Omental fat pad (tissue), 4 donors: ENCODE results near the gene KATNB1. TPM values are rescaled to one million over a fixed set of nuclear protein-coding genes. Genes with fewer than 3 reads are reported as not detected.
A peak's percentile ranks its signal among the peaks of the same experiment; 100 is the strongest.

ENCODE experiments used
- ATAC-seq: fragments of 150-250 bp; one replicate; pipeline ENCODE4 v1.9.1; 2016; ENCODE audit warnings: mild to moderate bottlenecking, moderate library complexity; ENCODE audit not compliant: low FRiP score
- DNase-seq: peaks from one replicate; pipeline ENCODE4 v3.0.0-alpha.2; 2019; ENCODE audit warnings: low spot score
- CTCF ChIP-seq, 3 donors: fragments of 450-650 bp; IDR thresholded peaks; one replicate each; pipeline ENCODE4 v1.5.1; 2016 to 2017; ENCODE audit warnings: antibody characterized with exemption in 3 of 3, mild to moderate bottlenecking in 3 of 3, moderate library complexity in 2 of 3
- total RNA-seq, 4 donors: library from RNA; depleted of rRNA; stranded (reverse); fragments of >200 nt; gene quantifications; one replicate each; pipeline ENCODE4 v1.1.0, GENCODE V29; 2016

KATNB1 gene
- total RNA-seq, 4 donors from 2014 or later, result 8.7 to 23.5 (median 14.1) TPM

DNA sequence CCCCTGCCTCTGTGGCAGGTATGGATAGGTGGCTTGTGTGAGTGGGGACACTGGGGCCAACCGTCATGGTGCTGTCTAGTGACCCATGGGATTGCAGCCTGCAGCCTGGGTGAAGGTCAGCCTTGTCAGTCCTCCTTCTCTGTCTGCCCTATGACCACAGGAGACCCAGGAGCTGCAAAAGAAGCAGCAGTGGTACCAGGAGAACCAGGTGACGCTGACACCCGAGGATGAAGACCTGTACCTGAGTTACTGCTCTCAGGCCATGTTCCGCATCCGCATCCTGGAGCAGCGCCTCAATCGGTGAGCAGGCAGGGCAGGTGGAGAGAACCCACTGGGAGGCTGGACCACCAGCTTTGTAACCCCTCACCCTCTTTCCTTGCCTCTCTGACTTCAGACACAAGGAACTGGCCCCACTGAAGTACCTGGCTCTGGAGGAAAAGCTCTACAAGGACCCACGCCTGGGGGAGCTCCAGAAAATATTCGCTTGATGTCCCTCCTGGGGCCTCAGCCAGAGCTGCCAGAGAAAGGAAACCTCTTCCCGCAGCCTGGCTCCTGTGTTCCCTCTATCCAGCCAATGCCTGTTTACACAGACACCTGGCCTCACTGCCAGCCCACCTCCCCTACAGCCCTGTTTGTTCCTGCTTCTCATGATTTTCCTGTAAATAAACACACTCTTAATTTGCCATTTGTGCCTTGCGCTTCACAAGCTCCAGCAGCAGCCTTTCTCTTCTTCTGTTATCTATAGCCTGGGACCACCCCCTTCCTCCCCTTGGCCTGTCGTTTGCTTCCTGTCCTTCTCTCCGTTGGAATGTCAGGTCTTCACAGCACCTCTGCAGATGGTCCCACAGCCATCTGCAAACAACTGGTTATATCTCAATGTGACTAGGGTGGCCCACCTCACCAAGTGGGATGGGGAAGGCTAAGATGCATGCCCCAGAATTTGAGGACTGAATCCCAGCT, 4.5 kb upstream of the KATNB1 start:
- DNase-seq (no peak), ATAC-seq (no peak)

DNA sequence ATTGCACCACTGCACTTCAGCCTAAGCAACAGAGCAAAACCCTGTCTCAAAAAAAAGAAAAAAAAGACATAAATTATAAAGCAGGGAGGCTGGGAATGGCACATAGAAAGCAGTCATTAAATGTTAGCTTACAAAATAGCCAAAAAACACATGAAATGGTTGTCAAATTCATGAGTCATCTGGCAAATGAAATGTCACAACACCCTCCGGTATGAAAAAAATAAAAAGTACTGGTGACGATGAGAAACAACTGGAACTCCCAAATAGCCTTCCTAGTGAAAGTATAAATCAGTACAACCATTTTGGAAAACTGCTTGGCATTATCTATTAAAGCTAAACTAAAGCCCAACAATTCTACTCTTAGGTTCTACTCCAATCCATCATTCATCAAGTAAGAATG, 3.5 kb upstream of the KATNB1 start:
- DNase-seq (no peak), ATAC-seq (no peak)
- TF ChIP-seq CTCF (IDR thresholded peaks at IDR 0.05), result no peak

More for the DNA sequence above, 4.5 kb upstream of the KATNB1 start:
- TF ChIP-seq CTCF (IDR thresholded peaks at IDR 0.05), result no peak

DNA sequence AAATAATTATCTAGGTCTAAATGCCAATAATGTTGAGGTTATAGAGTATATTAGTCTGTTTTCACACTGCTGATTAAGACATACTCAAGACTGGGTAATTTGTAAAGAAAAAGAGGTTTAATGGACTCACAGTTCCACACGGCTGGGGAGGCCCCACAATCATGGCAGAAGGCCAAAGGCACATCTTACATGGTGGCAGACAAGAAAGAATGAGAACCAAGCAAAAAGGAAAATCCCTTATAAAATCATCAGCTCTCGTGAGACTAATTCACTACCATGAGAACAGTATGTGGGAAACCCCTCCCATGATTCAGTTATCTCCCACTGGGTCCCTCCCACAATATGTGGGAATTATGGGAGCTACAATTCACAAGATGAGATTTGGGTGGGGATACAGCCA, 2.9 kb upstream of the KATNB1 start:
- DNase-seq (no peak), ATAC-seq (no peak)
- no peak for TF ChIP-seq CTCF (IDR thresholded peaks at IDR 0.05)

DNA sequence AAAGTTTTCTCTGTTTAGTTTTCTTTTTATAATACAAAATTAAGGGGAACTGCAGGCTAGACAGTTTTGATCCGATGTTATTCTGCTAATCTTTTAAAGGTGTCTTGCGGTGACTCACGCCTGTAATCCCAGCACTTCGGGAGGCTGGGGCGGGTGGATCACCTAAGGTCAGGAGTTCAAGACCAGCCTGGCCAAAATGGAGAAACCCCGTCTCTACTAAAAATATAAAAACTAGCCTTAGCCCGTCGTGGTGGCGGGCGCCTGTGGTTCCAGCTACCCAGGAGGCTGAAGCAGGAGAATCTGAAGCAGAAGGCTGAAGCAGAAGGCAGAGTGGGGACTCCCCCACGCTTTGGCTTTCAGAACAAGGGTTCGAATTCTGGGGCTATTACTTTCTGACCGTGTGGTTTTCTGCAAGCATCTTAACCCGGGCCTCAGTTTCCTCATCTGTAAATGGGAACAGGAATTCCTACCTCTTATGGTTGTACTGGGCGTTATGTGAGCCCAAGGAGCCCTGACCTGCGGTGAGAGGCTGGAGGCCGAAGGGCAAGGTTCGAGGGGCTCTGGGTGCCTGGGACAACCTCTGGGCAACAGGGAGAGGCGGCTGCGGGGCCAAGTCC, 1.2 kb upstream of the KATNB1 start:
- ATAC-seq (no peak), DNase-seq (no peak)
- no peak for TF ChIP-seq CTCF (IDR thresholded peaks at IDR 0.05)

- ATAC-seq (peak; percentile 97), DNase-seq (peak; percentile 89)
- no peak for TF ChIP-seq CTCF (IDR thresholded peaks at IDR 0.05)
Observed at GRCh38 chr16:57734925-57735754, 430 bp upstream of the KATNB1 start.

DNA sequence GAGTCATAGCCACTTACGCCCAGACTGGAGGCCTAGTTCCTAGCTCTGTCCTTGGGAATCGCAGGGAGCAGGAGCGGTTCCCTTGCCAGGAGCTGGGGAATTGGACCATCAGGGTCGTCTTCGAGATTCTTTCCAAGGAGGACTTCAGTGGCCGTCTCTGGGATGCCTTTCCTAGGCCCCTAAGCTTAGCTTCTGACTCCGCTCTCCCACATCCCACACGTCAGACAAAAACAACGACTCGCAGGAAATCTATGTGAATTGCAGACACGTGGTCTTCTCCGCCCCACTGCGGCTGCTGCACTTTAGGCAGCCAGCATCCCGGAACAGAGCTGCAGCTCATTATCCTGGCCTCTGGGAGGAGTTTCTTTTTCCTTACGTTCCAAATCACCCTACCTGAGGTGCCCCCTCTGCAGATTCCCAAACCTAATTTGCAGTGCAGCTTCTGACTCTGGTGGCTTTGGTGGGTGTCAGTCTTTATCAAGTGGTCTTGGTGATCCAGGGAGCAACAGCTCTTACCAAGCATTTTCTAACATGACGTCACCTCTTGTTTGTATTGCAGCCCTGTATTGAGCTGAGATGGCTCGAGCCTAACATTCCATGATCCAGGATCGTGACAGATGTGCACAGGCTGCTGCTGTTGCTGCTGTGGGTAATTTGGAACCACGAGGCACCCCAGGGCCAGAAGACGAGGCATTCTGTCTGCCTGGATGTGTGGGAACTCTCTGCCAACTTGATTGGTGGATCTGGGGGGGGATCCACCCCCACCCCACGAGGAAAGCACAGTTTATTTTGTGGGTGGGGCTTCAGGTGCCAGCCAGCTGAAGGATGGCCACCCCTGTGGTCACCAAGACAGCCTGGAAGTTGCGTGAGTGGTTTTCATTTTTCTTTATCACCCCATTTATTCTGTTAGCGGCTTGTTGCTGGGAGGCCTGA, 1.1 kb downstream of the KATNB1 start:
- ATAC-seq (peak; percentile 12), DNase-seq (no peak)
- peak in 1 of 3 donors; percentile 8 for TF ChIP-seq CTCF (IDR thresholded peaks at IDR 0.05)
